Coronary artery (tissue), 2 donors: ENCODE results near the gene UBE2L6.

Experiments used
- DNase-seq: peaks from one replicate; pipeline ENCODE4 v3.0.0-alpha.2; 2017; ENCODE audit warnings: low spot score
- H3K27ac ChIP-seq, 2 donors: fragments of 200-600 bp; sonication (generic); one replicate each; pipeline ENCODE4 v1.5.1; 2016 to 2019
- H3K4me3 ChIP-seq: fragments of 200-600 bp; sonication (generic); 2 replicates; pipeline ENCODE4 v1.5.1; 2016; ENCODE audit warnings: mild to moderate bottlenecking, moderate library complexity
- CTCF ChIP-seq: fragments of 200-600 bp; sonication (generic); IDR thresholded peaks from one replicate; pipeline ENCODE4 v1.5.1; 2019; ENCODE audit warnings: antibody characterized with exemption

The UBE2L6 gene

GRCh38 chr11:57555393-57555792 is 12.1 kb downstream of the UBE2L6 start:
- no peak overlapping the region for H3K27ac ChIP-seq
- no peak for TF ChIP-seq CTCF
- no peak for DNase-seq
- no peak overlapping the region for H3K4me3 ChIP-seq

- no peak for DNase-seq
- no peak overlapping the region for H3K27ac ChIP-seq
- TF ChIP-seq CTCF, result no peak
- no peak overlapping the region for H3K4me3 ChIP-seq
These were observed 15.0 kb downstream of the UBE2L6 start for GRCh38 chr11:57552479-57552878.

- TF ChIP-seq CTCF, result no peak
These were observed 15.5 kb downstream of the UBE2L6 start for GRCh38 chr11:57551941-57552340.

GRCh38 chr11:57549983-57550382 is 17.5 kb downstream of the UBE2L6 start:
- Histone ChIP-seq H3K4me3 (no peak overlapping the region), H3K27ac (no peak overlapping the region)
- no peak for TF ChIP-seq CTCF
- no peak for DNase-seq

More at GRCh38 chr11:57551941-57552340, 15.5 kb downstream of the UBE2L6 start:
- Histone ChIP-seq H3K4me3 (no peak overlapping the region), H3K27ac (no peak overlapping the region)
- no peak for DNase-seq

- no peak overlapping the region for H3K4me3 ChIP-seq
- no peak for DNase-seq
- TF ChIP-seq CTCF, result no peak
- no peak overlapping the region for H3K27ac ChIP-seq
These were observed 19.6 kb downstream of the UBE2L6 start for GRCh38 chr11:57547854-57548377.

- no peak for TF ChIP-seq CTCF
- Histone ChIP-seq H3K27ac (no peak overlapping the region), H3K4me3 (no peak overlapping the region)
- no peak for DNase-seq
These were observed 20.5 kb downstream of the UBE2L6 start for GRCh38 chr11:57546869-57547475.

- Histone ChIP-seq H3K4me3 (no peak overlapping the region), H3K27ac (no peak overlapping the region)
- DNase-seq, result no peak
- TF ChIP-seq CTCF, result no peak
These were observed 21.0 kb downstream of the UBE2L6 start for GRCh38 chr11:57546451-57546850.
